Measurements from ENCODE around the gene TRIM38. TPM values are rescaled to one million over a fixed set of nuclear protein-coding genes. Genes with fewer than 3 reads are reported as not detected.
A peak's percentile ranks its signal among the peaks of the same experiment; 100 is the strongest.

The TRIM38 gene
- total and polyA plus RNA-seq, 2 of the 13 experiments (the other 11 are each of a cell fraction or from before 2014, with no cell fraction given): 2.5 to 3.1 TPM

DNA sequence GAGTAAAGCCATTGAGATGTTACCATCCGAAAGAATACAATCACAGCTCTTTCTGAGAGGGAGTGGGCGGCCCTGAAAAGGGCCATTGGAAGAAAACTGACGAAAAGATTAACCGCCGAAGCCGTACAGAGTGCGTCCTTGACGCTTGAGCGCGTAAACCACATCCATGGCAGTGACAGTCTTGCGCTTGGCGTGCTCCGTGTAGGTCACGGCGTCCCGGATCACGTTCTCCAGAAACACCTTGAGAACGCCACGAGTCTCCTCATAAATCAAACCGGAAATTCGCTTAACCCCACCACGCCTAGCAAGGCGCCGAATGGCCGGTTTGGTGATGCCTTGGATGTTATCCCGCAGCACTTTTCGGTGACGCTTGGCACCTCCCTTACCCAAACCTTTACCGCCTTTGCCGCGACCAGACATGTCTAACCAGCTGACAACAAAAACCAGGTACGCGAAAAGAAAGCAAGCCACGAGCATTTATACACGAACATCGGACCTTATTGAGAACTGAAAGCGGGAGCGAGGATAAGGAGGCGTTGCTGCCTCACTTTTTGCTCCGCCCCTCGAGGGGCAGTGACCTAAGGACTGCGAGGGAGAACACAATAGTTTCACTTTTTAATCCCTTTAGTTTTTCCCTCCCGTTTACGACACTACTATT, 64.4 kb downstream of the TRIM38 start (continued):
- TF ChIP-seq, protein P1, sequence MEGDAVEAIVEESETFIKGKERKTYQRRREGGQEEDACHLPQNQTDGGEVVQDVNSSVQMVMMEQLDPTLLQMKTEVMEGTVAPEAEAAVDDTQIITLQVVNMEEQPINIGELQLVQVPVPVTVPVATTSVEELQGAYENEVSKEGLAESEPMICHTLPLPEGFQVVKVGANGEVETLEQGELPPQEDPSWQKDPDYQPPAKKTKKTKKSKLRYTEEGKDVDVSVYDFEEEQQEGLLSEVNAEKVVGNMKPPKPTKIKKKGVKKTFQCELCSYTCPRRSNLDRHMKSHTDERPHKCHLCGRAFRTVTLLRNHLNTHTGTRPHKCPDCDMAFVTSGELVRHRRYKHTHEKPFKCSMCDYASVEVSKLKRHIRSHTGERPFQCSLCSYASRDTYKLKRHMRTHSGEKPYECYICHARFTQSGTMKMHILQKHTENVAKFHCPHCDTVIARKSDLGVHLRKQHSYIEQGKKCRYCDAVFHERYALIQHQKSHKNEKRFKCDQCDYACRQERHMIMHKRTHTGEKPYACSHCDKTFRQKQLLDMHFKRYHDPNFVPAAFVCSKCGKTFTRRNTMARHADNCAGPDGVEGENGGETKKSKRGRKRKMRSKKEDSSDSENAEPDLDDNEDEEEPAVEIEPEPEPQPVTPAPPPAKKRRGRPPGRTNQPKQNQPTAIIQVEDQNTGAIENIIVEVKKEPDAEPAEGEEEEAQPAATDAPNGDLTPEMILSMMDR (CRISPR knock-in tag; IDR thresholded peaks at IDR 0.05): no peak
- TF ChIP-seq STAG1 (CRISPR knock-in tag; IDR thresholded peaks at IDR 0.05) (no peak), IRF2 (CRISPR knock-in tag; IDR thresholded peaks at IDR 0.05) (peak; percentile 98), SMAD1 (CRISPR knock-in tag; IDR thresholded peaks at IDR 0.05; ENCODE audit: borderline replicate concordance, low read depth) (peak; percentile 65; the same call in 1 of the 2 replicates), ZNF678 (CRISPR knock-in tag; IDR thresholded peaks at IDR 0.05) (peak; percentile 68; the same call in 1 of the 2 replicates), POLR2AphosphoS5 (IDR thresholded peaks at IDR 0.05; ENCODE audit: low read depth, low read length) (peak; percentile 100), KAT2B (IDR thresholded peaks at IDR 0.05; ENCODE audit: borderline replicate concordance, low read depth, low read length) (no peak), GABPB1 (CRISPR knock-in tag; IDR thresholded peaks at IDR 0.05) (peak; percentile 67), ONECUT2 (CRISPR knock-in tag; IDR thresholded peaks at IDR 0.05) (no peak; the same call in none of the 2 replicates), KMT2B (CRISPR knock-in tag; IDR thresholded peaks at IDR 0.05) (peak; percentile 93), ZNF567 (CRISPR knock-in tag; IDR thresholded peaks at IDR 0.05; ENCODE audit: borderline replicate concordance) (no peak), ZNF670 (CRISPR knock-in tag; IDR thresholded peaks at IDR 0.05; ENCODE audit: borderline replicate concordance) (peak; percentile 95), ZNF777 (CRISPR knock-in tag; IDR thresholded peaks at IDR 0.05) (peak; percentile 58; the same call in 1 of the 2 replicates), BRCA1 (CRISPR knock-in tag; IDR thresholded peaks at IDR 0.05) (peak; percentile 98; the same call in 1 of the 2 replicates), CREM (IDR thresholded peaks at IDR 0.05) (peak; percentile 77; the same call in 1 of the 2 replicates), CREM (CRISPR knock-in tag; IDR thresholded peaks at IDR 0.05) (0 out of 2 replicates have a peak, but pooled peaks have one; percentile 9), ZFAT (CRISPR knock-in tag; conservative IDR thresholded peaks at IDR 0.05) (no peak; the same call in none of the 2 replicates), JARID2 (CRISPR knock-in tag; IDR thresholded peaks at IDR 0.05; ENCODE audit: insufficient replicate concordance) (no peak), TEAD3 (CRISPR knock-in tag; optimal IDR thresholded peaks at IDR 0.05; ENCODE audit: borderline replicate concordance) (peak; percentile 51), ZSCAN25 (CRISPR knock-in tag; IDR thresholded peaks at IDR 0.05) (peak; percentile 68; the same call in 1 of the 2 replicates), ZNF3 (CRISPR knock-in tag; IDR thresholded peaks at IDR 0.05) (no peak; the same call in 1 of the 2 replicates), ZNF441 (CRISPR knock-in tag; IDR thresholded peaks at IDR 0.05; ENCODE audit: borderline replicate concordance) (peak; percentile 93)
- TF ChIP-seq, protein P2, sequence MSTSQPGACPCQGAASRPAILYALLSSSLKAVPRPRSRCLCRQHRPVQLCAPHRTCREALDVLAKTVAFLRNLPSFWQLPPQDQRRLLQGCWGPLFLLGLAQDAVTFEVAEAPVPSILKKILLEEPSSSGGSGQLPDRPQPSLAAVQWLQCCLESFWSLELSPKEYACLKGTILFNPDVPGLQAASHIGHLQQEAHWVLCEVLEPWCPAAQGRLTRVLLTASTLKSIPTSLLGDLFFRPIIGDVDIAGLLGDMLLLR (CRISPR knock-in tag; IDR thresholded peaks at IDR 0.05): peak; percentile 93
- TF ChIP-seq, protein P3, sequence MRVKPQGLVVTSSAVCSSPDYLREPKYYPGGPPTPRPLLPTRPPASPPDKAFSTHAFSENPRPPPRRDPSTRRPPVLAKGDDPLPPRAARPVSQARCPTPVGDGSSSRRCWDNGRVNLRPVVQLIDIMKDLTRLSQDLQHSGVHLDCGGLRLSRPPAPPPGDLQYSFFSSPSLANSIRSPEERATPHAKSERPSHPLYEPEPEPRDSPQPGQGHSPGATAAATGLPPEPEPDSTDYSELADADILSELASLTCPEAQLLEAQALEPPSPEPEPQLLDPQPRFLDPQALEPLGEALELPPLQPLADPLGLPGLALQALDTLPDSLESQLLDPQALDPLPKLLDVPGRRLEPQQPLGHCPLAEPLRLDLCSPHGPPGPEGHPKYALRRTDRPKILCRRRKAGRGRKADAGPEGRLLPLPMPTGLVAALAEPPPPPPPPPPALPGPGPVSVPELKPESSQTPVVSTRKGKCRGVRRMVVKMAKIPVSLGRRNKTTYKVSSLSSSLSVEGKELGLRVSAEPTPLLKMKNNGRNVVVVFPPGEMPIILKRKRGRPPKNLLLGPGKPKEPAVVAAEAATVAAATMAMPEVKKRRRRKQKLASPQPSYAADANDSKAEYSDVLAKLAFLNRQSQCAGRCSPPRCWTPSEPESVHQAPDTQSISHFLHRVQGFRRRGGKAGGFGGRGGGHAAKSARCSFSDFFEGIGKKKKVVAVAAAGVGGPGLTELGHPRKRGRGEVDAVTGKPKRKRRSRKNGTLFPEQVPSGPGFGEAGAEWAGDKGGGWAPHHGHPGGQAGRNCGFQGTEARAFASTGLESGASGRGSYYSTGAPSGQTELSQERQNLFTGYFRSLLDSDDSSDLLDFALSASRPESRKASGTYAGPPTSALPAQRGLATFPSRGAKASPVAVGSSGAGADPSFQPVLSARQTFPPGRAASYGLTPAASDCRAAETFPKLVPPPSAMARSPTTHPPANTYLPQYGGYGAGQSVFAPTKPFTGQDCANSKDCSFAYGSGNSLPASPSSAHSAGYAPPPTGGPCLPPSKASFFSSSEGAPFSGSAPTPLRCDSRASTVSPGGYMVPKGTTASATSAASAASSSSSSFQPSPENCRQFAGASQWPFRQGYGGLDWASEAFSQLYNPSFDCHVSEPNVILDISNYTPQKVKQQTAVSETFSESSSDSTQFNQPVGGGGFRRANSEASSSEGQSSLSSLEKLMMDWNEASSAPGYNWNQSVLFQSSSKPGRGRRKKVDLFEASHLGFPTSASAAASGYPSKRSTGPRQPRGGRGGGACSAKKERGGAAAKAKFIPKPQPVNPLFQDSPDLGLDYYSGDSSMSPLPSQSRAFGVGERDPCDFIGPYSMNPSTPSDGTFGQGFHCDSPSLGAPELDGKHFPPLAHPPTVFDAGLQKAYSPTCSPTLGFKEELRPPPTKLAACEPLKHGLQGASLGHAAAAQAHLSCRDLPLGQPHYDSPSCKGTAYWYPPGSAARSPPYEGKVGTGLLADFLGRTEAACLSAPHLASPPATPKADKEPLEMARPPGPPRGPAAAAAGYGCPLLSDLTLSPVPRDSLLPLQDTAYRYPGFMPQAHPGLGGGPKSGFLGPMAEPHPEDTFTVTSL (CRISPR knock-in tag; IDR thresholded peaks at IDR 0.05; ENCODE audit: borderline replicate concordance): peak; percentile 61; the same call in 1 of the 2 replicates
